ENCODE results near the gene CGGBP1. TPM values are rescaled to one million over a fixed set of nuclear protein-coding genes. Genes with fewer than 3 reads are reported as not detected.

CGGBP1 gene, protein sequence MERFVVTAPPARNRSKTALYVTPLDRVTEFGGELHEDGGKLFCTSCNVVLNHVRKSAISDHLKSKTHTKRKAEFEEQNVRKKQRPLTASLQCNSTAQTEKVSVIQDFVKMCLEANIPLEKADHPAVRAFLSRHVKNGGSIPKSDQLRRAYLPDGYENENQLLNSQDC
- 91.4 TPM for polyA plus RNA-seq (2013, experiment 1 of 2)
- polyA plus RNA-seq (2013, experiment 2 of 2) = 94.1 TPM

DNA sequence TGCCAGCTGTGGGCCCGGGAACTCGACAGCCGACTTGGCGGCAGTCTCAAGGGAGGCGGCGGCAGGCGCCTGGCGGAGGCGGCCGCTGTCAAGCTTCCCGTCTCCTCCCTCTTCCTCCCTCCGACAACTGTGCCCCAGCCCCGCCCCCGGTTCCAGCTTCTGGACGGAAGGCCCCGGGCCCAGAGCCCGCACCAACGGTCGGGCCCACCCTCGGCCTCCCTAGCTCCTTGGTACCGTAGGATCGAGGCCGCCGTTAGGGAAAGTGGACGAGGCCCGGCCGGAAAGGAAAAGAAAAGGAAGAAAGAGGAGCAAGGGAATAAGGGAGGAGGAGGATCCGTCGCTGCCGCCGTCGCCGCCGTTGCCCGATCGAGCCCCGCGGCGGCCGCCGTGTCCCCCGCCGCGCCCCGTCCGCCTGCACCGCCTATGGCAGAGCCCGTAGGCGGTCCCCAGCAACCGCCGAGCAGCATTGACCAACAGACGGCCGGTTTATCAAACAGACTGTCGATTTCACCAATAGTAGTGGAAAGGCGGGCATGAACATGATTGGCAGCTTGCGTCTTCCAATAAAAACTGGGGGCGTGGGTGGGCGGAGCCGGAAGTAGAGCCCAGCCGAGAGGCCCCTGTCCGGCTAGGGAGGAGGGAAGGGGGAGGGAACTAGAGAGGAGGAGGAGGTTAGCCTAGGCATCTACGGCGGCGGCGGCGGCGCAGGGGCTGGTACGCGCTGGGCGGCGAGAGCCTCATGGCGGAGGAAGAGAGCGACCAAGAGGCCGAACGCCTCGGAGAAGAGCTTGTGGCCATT lies at the start of gene CGGBP1, which contains the start of gene ZNF654:
CGGBP1 (minus strand) TSS at position 425 of the 799 bp plus-strand sequence. CDS start 3,029 bp downstream, outside the sequence.
ZNF654 (plus strand) TSS at position 675 of the 799 bp plus-strand sequence; CDS start at position 740, 65 bp downstream.
- Histone ChIP-seq H3K4me3 (ENCODE audit: extremely low read depth, insufficient read depth, low read length, poor library complexity, severe bottlenecking) (peak within 1 kb of the TSS; percentile 91), H3K4me1 (ENCODE audit: control insufficient read depth, insufficient read depth, low read length, poor library complexity, severe bottlenecking) (peaks cover 6% of the 10 kb centered on the region), H3K27ac (ENCODE audit: low read depth, low read length, severe bottlenecking) (peak within 1 kb of the TSS; percentile 93), H3K36me3 (ENCODE audit: control insufficient read depth, insufficient read depth, low read length) (peaks cover 22% of the 10 kb centered on the region), H3K9me3 (ENCODE audit: control insufficient read depth, low read length) (no peaks in the 10 kb centered on the region)
- WGBS, 2 experiments (ENCODE audit: insufficient coverage in 2 of 2) = 0% methylated on average over 39 to 66 of the region's 76 CpGs

DNA sequence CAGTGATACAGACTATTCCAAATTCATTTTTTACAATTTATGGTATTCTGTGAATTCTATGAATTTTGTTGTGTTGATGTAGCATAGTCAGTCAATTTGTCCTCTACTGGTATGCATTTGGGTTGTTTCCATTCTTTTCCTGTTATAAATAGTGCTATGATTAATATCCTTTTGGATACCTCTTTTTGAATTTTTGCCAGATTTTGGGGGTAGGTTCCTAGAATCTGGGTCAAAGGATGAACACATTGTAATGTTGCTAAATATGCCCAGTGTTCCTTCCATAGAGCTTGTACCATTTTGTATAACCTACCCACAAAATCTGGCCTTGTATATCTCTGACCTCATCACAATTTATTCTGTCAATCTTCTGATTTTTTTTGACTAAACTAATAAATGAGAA lies 46.5 kb upstream of the CGGBP1 start:
- Histone ChIP-seq H3K9me3 (ENCODE audit: control insufficient read depth, low read length) (no peaks in the 10 kb centered on the region), H3K27ac (ENCODE audit: low read depth, low read length, severe bottlenecking) (no peak overlapping the region), H3K4me1 (ENCODE audit: control insufficient read depth, insufficient read depth, low read length, poor library complexity, severe bottlenecking) (no peaks in the 10 kb centered on the region), H3K4me3 (ENCODE audit: extremely low read depth, insufficient read depth, low read length, poor library complexity, severe bottlenecking) (no peak overlapping the region), H3K36me3 (ENCODE audit: control insufficient read depth, insufficient read depth, low read length) (peaks cover 7% of the 10 kb centered on the region)

DNA sequence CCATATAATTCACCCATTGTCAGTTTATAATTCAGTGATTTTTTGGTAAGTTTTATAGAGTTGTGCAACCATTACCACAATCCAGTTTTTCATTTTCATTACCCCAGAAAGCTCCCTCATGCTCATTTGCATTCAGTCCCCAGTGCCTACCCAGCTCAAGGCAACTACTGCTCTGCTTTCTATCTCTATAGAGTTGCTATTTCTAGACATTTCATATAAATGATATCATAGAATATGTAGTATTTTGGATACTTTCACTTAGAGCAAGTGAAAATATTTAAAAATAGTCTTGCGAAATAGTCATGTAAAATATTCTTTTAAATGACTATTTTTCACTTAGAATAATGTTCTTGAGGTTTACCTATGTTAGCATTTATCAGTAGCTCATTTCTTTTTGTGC lies 42.3 kb upstream of the CGGBP1 start:
- H3K9me3 ChIP-seq (ENCODE audit: control insufficient read depth, low read length) = no peaks in the 10 kb centered on the region
- no peaks in the 10 kb centered on the region for H3K4me1 ChIP-seq (ENCODE audit: control insufficient read depth, insufficient read depth, low read length, poor library complexity, severe bottlenecking)
- peaks cover 11% of the 10 kb centered on the region for H3K36me3 ChIP-seq (ENCODE audit: control insufficient read depth, insufficient read depth, low read length)
- H3K27ac ChIP-seq (ENCODE audit: low read depth, low read length, severe bottlenecking) = no peak overlapping the region
- no CpG with 5 or more reads among the region's 1 CpG for WGBS, 2 experiments (ENCODE audit: insufficient coverage in 2 of 2)
- H3K4me3 ChIP-seq (ENCODE audit: extremely low read depth, insufficient read depth, low read length, poor library complexity, severe bottlenecking) = no peak overlapping the region

DNA sequence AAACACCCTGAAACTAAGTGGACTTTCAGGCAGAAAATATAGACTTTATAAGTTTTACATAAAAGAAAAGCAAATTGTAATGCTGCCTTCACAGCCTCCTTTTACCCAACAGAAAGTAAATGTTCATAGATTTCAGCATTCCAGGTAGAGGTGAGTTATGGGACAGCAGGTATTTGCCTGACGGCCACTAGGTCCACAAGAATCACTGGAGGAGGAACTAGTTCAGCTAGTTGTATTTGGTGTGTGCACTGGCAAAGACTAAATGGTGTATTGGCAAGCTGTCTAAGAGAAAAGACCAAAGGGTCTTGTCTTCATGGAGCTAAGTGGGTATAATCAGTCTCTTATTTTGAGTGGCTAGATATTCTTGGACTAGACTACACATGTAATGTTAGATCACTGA lies 34.5 kb upstream of the CGGBP1 start:
- WGBS, 2 experiments (ENCODE audit: insufficient coverage in 2 of 2) = 71 to 89% methylated on average over 1 of the region's 1 CpG
- Histone ChIP-seq H3K9me3 (ENCODE audit: control insufficient read depth, low read length) (peaks cover 6% of the 10 kb centered on the region), H3K36me3 (ENCODE audit: control insufficient read depth, insufficient read depth, low read length) (peaks cover 34% of the 10 kb centered on the region), H3K27ac (ENCODE audit: low read depth, low read length, severe bottlenecking) (no peak overlapping the region), H3K4me1 (ENCODE audit: control insufficient read depth, insufficient read depth, low read length, poor library complexity, severe bottlenecking) (no peaks in the 10 kb centered on the region), H3K4me3 (ENCODE audit: extremely low read depth, insufficient read depth, low read length, poor library complexity, severe bottlenecking) (no peak overlapping the region)

DNA sequence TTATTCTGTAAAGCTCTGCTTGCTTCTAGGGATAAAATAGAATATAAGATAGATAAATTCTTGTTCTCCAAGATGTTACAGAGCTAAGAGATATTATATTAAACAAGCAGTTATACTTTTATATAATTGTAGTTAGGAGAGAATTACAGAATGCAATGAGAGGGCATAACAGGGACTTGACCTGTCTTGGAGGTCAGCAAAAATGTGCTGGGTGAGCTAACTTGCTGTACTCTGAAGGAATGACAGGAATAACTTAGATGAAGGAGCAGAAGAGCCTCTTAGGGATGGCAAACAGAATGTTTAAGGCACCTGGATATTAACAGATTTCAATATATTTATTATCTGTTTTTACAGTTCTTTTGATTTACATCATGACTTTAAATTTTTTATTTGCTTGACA lies 33.5 kb upstream of the CGGBP1 start:
- peaks cover 43% of the 10 kb centered on the region for H3K36me3 ChIP-seq (ENCODE audit: control insufficient read depth, insufficient read depth, low read length)
- H3K9me3 ChIP-seq (ENCODE audit: control insufficient read depth, low read length) = peaks cover 6% of the 10 kb centered on the region
- no peaks in the 10 kb centered on the region for H3K4me1 ChIP-seq (ENCODE audit: control insufficient read depth, insufficient read depth, low read length, poor library complexity, severe bottlenecking)
- no peak overlapping the region for H3K27ac ChIP-seq (ENCODE audit: low read depth, low read length, severe bottlenecking)
- no peak overlapping the region for H3K4me3 ChIP-seq (ENCODE audit: extremely low read depth, insufficient read depth, low read length, poor library complexity, severe bottlenecking)

DNA sequence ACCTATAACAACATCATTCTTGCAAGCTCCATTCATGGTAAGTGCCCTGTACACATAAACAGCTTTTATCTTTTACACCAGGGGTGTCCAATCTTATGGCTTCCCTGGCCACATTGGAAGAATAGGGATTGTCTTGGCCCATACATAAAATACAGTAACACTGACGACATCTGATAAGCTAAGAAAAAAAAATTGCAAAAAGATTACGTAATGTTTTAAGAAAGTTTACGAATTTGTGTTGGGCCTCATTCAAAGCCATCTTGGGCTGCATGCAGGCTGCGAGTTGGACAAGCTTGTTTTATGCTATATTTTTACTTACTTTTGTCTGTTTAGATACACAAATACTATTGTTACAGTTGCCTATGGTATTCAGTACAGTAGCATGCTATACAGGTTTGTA lies 31.9 kb upstream of the CGGBP1 start:
- Histone ChIP-seq H3K36me3 (ENCODE audit: control insufficient read depth, insufficient read depth, low read length) (peaks cover 47% of the 10 kb centered on the region), H3K27ac (ENCODE audit: low read depth, low read length, severe bottlenecking) (no peak overlapping the region), H3K4me3 (ENCODE audit: extremely low read depth, insufficient read depth, low read length, poor library complexity, severe bottlenecking) (no peak overlapping the region), H3K9me3 (ENCODE audit: control insufficient read depth, low read length) (peaks cover 6% of the 10 kb centered on the region), H3K4me1 (ENCODE audit: control insufficient read depth, insufficient read depth, low read length, poor library complexity, severe bottlenecking) (no peaks in the 10 kb centered on the region)
- 0% methylated on average over 1 of the region's 4 CpGs; no CpG with 5 or more reads in 1 of the 2 experiments for WGBS, 2 experiments (ENCODE audit: insufficient coverage in 2 of 2)

DNA sequence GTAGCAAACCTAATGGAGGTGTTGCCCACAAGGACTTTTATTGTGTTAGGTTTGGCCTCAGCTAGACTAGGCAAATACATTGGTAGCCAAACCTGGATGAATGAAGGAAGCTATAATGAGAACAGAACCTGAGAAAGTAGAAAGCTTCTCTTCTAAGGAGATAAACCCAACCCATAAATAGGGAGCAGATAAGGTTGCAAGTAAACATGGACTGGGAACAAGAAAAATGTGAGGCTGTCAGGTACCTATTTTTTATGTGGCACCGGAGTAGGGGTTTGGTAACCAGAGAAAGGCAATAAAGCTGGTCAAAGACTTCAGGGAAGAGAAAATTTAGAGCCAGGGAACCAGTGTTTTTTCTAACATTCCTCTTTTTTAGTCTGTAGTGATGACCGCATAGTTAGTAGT lies 25.3 kb upstream of the CGGBP1 start:
- 100% methylated on average over 1 to 2 of the region's 2 CpGs for WGBS, 2 experiments (ENCODE audit: insufficient coverage in 2 of 2)
- Histone ChIP-seq H3K4me1 (ENCODE audit: control insufficient read depth, insufficient read depth, low read length, poor library complexity, severe bottlenecking) (no peaks in the 10 kb centered on the region), H3K36me3 (ENCODE audit: control insufficient read depth, insufficient read depth, low read length) (peaks cover 21% of the 10 kb centered on the region), H3K4me3 (ENCODE audit: extremely low read depth, insufficient read depth, low read length, poor library complexity, severe bottlenecking) (no peak overlapping the region), H3K27ac (ENCODE audit: low read depth, low read length, severe bottlenecking) (peak overlapping the region; percentile 29), H3K9me3 (ENCODE audit: control insufficient read depth, low read length) (no peaks in the 10 kb centered on the region)

DNA sequence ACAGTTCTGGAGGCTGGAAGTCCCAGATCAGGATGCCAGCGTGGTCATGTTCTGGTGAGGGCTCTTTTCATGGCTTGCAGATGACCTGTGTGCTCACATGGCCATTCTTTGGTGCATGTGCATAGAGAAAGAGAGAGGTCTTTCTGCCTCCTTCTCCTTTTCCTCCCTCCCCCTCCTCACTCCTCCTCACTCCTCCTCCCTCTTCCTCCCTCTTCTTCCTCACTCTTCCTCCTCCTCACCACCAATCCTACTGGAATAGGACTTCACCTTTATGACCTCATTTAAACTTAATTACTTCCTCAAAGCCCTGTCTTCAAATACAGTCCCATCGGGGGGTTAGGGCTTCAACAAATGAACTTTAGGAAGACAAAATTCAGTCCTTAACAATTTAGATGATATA lies 24.0 kb upstream of the CGGBP1 start:
- H3K36me3 ChIP-seq (ENCODE audit: control insufficient read depth, insufficient read depth, low read length) = peaks cover 14% of the 10 kb centered on the region
- WGBS, 2 experiments (ENCODE audit: insufficient coverage in 2 of 2) = 100% methylated on average over 1 of the region's 2 CpGs; no CpG with 5 or more reads in 1 of the 2 experiments
- H3K9me3 ChIP-seq (ENCODE audit: control insufficient read depth, low read length) = no peaks in the 10 kb centered on the region
- no peak overlapping the region for H3K4me3 ChIP-seq (ENCODE audit: extremely low read depth, insufficient read depth, low read length, poor library complexity, severe bottlenecking)
- H3K4me1 ChIP-seq (ENCODE audit: control insufficient read depth, insufficient read depth, low read length, poor library complexity, severe bottlenecking) = no peaks in the 10 kb centered on the region
- H3K27ac ChIP-seq (ENCODE audit: low read depth, low read length, severe bottlenecking) = no peak overlapping the region

DNA sequence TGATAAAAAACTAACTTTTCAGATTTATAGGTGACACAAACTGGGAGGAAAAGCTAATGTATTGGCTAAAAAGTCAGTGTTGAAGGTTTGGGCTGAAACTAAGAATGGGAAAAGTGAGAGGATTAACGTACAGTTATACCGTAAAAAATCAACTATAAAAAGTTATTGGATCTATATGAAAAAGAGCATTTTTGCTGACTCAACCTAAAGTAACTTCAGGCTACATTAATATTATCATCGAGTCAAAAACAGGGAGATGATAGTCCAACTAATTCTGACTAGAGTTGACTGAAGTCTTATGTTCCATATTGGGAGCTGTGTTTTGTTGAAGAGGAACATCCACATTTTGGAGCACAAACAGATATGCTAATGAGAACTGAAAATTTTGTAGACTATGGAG lies 20.1 kb upstream of the CGGBP1 start:
- no peaks in the 10 kb centered on the region for H3K4me1 ChIP-seq (ENCODE audit: control insufficient read depth, insufficient read depth, low read length, poor library complexity, severe bottlenecking)
- no CpG with 5 or more reads among the region's 3 CpGs for WGBS, 2 experiments (ENCODE audit: insufficient coverage in 2 of 2)
- H3K36me3 ChIP-seq (ENCODE audit: control insufficient read depth, insufficient read depth, low read length) = no peaks in the 10 kb centered on the region
- no peak overlapping the region for H3K27ac ChIP-seq (ENCODE audit: low read depth, low read length, severe bottlenecking)
- no peaks in the 10 kb centered on the region for H3K9me3 ChIP-seq (ENCODE audit: control insufficient read depth, low read length)
- no peak overlapping the region for H3K4me3 ChIP-seq (ENCODE audit: extremely low read depth, insufficient read depth, low read length, poor library complexity, severe bottlenecking)

DNA sequence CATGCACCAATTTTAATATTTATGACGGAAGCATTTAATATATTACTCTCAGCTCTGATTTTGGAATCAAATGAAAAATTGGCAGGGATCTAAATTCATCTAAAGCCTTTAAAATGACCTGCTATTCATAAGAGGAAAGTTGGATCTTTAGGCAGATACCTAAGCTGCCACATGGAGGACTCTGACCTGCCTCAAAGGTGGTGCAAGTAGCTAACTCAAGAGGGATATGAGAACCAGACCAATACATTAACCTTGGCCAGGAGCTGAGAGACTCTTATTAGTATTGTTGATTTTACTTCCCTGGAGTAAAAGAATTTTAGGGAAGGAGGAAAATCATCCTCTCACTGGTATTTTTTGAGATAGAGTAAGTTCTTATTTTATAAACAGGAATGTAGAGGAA lies 17.9 kb upstream of the CGGBP1 start:
- H3K4me1 ChIP-seq (ENCODE audit: control insufficient read depth, insufficient read depth, low read length, poor library complexity, severe bottlenecking) = no peaks in the 10 kb centered on the region
- H3K36me3 ChIP-seq (ENCODE audit: control insufficient read depth, insufficient read depth, low read length) = no peaks in the 10 kb centered on the region
- no CpG with 5 or more reads among the region's 1 CpG for WGBS, 2 experiments (ENCODE audit: insufficient coverage in 2 of 2)
- H3K27ac ChIP-seq (ENCODE audit: low read depth, low read length, severe bottlenecking) = no peak overlapping the region
- no peaks in the 10 kb centered on the region for H3K9me3 ChIP-seq (ENCODE audit: control insufficient read depth, low read length)
- H3K4me3 ChIP-seq (ENCODE audit: extremely low read depth, insufficient read depth, low read length, poor library complexity, severe bottlenecking) = no peak overlapping the region

DNA sequence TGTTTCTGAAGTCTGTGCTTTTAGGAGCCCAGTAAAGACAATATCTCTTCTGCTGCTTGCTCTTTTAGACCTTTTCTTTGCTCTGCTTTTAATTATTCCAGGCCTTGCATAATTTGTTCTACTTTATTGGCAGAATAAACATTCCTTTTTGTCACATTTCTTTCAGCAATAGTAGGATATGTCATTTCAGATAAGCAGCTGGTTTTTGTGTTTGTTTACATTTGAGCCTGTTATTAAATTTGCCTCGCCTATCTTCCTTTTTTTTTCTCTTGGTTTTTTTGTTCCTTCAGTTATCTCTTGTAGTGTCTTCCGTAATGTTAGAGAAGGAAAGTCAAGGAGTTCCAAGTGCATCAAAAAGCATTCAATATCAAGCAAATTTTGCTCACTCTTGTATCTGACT lies 16.7 kb upstream of the CGGBP1 start:
- 100% methylated on average over 1 of the region's 2 CpGs; no CpG with 5 or more reads in 1 of the 2 experiments for WGBS, 2 experiments (ENCODE audit: insufficient coverage in 2 of 2)
- Histone ChIP-seq H3K27ac (ENCODE audit: low read depth, low read length, severe bottlenecking) (peak overlapping the region; percentile 23), H3K4me1 (ENCODE audit: control insufficient read depth, insufficient read depth, low read length, poor library complexity, severe bottlenecking) (no peaks in the 10 kb centered on the region), H3K4me3 (ENCODE audit: extremely low read depth, insufficient read depth, low read length, poor library complexity, severe bottlenecking) (no peak overlapping the region), H3K9me3 (ENCODE audit: control insufficient read depth, low read length) (no peaks in the 10 kb centered on the region), H3K36me3 (ENCODE audit: control insufficient read depth, insufficient read depth, low read length) (no peaks in the 10 kb centered on the region)

Data from mesodermal cell (in vitro differentiated cells).